ENCODE measurements around the gene GPD1L.
A peak's percentile ranks its signal among the peaks of the same experiment; 100 is the strongest.
"Not testable (repeated sequence)": the region's sequence is repeated elsewhere in the genome, so short reads cannot be mapped to it uniquely, and the experiment has no call there.

Gene GPD1L

GRCh38 chr3:32181365-32181764 is 74.9 kb downstream of the GPD1L start:
- no peak for DNase-seq (ENCODE audit: low read depth)

- no peak for DNase-seq (ENCODE audit: low read depth)
These were observed 75.4 kb downstream of the GPD1L start for GRCh38 chr3:32181796-32182195.

- DNase-seq (ENCODE audit: low read depth), result peak; percentile 38
These were observed 77.8 kb downstream of the GPD1L start for GRCh38 chr3:32184187-32184730.

GRCh38 chr3:32186097-32186496 is 79.7 kb downstream of the GPD1L start:
- DNase-seq (ENCODE audit: low read depth), result no peak

- no peak for DNase-seq (ENCODE audit: low read depth)
These were observed 80.5 kb downstream of the GPD1L start for GRCh38 chr3:32186876-32187275.

- DNase-seq (ENCODE audit: low read depth), result no peak
These were observed 83.3 kb downstream of the GPD1L start for GRCh38 chr3:32189693-32190092.

GRCh38 chr3:32190556-32190955 is 84.1 kb downstream of the GPD1L start:
- not testable (repeated sequence) for DNase-seq (ENCODE audit: low read depth)

- no peak for DNase-seq (ENCODE audit: low read depth)
These were observed 86.7 kb downstream of the GPD1L start for GRCh38 chr3:32193101-32193500.

GRCh38 chr3:32194653-32195052 is 88.2 kb downstream of the GPD1L start:
- DNase-seq (ENCODE audit: low read depth), result no peak

GRCh38 chr3:32195995-32196540 is 89.6 kb downstream of the GPD1L start:
- DNase-seq (ENCODE audit: low read depth), result no peak

- DNase-seq (ENCODE audit: low read depth), result no peak
These were observed 91.6 kb downstream of the GPD1L start for GRCh38 chr3:32197991-32198390.

- no peak for DNase-seq (ENCODE audit: low read depth)
These were observed 92.3 kb downstream of the GPD1L start for GRCh38 chr3:32198714-32199113.

GRCh38 chr3:32200490-32200889 is 94.1 kb downstream of the GPD1L start:
- no peak for DNase-seq (ENCODE audit: low read depth)

GRCh38 chr3:32200992-32201758 is 94.8 kb downstream of the GPD1L start:
- DNase-seq (ENCODE audit: low read depth), result no peak

- no peak for DNase-seq (ENCODE audit: low read depth)
These were observed 96.1 kb downstream of the GPD1L start for GRCh38 chr3:32202496-32202895.

- peak; percentile 18 for DNase-seq (ENCODE audit: low read depth)
These were observed 97.4 kb downstream of the GPD1L start for GRCh38 chr3:32203854-32204253.

- no peak for DNase-seq (ENCODE audit: low read depth)
These were observed 102.0 kb downstream of the GPD1L start for GRCh38 chr3:32208447-32208846.

- DNase-seq (ENCODE audit: low read depth), result no peak
These were observed 108.8 kb downstream of the GPD1L start for GRCh38 chr3:32215185-32215584.

- DNase-seq (ENCODE audit: low read depth), result no peak
These were observed 109.9 kb downstream of the GPD1L start for GRCh38 chr3:32216172-32216783.

- no peak for DNase-seq (ENCODE audit: low read depth)
These were observed 110.9 kb downstream of the GPD1L start for GRCh38 chr3:32217339-32217738.
